ENCODE data around the gene KIF3B. TPM values are rescaled to one million over a fixed set of nuclear protein-coding genes. Genes with fewer than 3 reads are reported as not detected.

KIF3B gene
- total and polyA plus RNA-seq, 10 of the 15 experiments (the other 5 are each of a cell fraction or from before 2014, with no cell fraction given): 7.4 to 37.3 (median 25.9) TPM

GRCh38 chr20:32289661-32290431, 12.4 kb downstream of the KIF3B start:
- H4K20me1 ChIP-seq (ENCODE audit: control insufficient read depth, insufficient read depth): no peaks in the 10 kb centered on the region
- peaks cover 42% of the 10 kb centered on the region for H3K79me2 ChIP-seq (ENCODE audit: control insufficient read depth, insufficient read depth, low read length)
- POLR2A ChIA-PET: interaction anchor here (0.6 to 1.5 kb wide), 4 partner anchors 12 to 111 kb away, joined by 3 to 5 read pairs (median 4); partner anchors contain the start of gene ASXL1
- no peak overlapping the region for H3K4me3 ChIP-seq
- no peak for ATAC-seq
- peaks cover 17% of the 10 kb centered on the region for H3K4me1 ChIP-seq (ENCODE audit: control insufficient read depth, insufficient read depth, low read length)
- SMC1A ChIA-PET (ENCODE audit: uncharacterized antibody, unreplicated experiment): interaction anchor here (1.3 to 4.0 kb wide), 4 partner anchors 11 to 82 kb away, joined by 3 to 28 read pairs (median 5); partner anchors contain the start of genes ASXL1 and KIF3B
- in situ Hi-C loops (cut with MboI): no loop called here
- 89% methylated on average over 15 of the region's 15 CpGs for WGBS (ENCODE audit: insufficient coverage, insufficient replicate concordance, low lambda C conversion rate, missing lambda C conversion rate)
- CTCF ChIA-PET: interaction anchor here (0.9 to 1.7 kb wide), 3 partner anchors 20 to 50 kb away, joined by 3 to 4 read pairs (median 4); no protein-coding TSS in a partner anchor
- no peak overlapping the region for H3K27ac ChIP-seq (ENCODE audit: control insufficient read depth, insufficient read depth)
- RAD21 ChIA-PET (ENCODE audit: unreplicated experiment): interaction anchor here (0.7 to 1.5 kb wide), 6 partner anchors 43 to 373 kb away, joined by 3 to 7 read pairs (median 4); no protein-coding TSS in a partner anchor
- no peaks in the 10 kb centered on the region for H3K9me3 ChIP-seq (replicated peaks; ENCODE audit: control insufficient read depth, insufficient read depth, low read length)
- no TSS peak for BruUV-seq (replicated peaks)
- FAIRE-seq: no peak
- intact Hi-C loops (cut with micrococcal nuclease; ENCODE audit: unreplicated experiment): loop anchor here (5.0 kb wide), 1 partner anchor 83 kb away; the partner anchor contains the start of genes PLAGL2 and POFUT1
- no peak for DNase-seq (ENCODE audit: low read depth, low spot score)
- H2AFZ ChIP-seq (ENCODE audit: control insufficient read depth, low read depth, low read length): no peak overlapping the region
- peaks cover 1 to 6% of the 10 kb centered on the region in 2 experiments for H3K36me3 ChIP-seq (ENCODE audit: control insufficient read depth in 2 of 2, insufficient read depth in 2 of 2, low read length in 1 of 2)
- no peaks in the 10 kb centered on the region for H3K27me3 ChIP-seq (replicated peaks in 1 of 2; ENCODE audit: control insufficient read depth in 2 of 2, insufficient read depth in 2 of 2, low read length in 1 of 2)
- H3K4me2 ChIP-seq (ENCODE audit: control insufficient read depth, insufficient read depth): no peak overlapping the region
- no peak overlapping the region for H3K9ac ChIP-seq (ENCODE audit: control insufficient read depth, insufficient read depth, low read length)
- TF ChIP-seq SRF (IDR thresholded peaks at IDR 0.05; ENCODE audit: low read depth in 2 of 2, low read length in 2 of 2) (no peak), SIX5 (IDR thresholded peaks at IDR 0.05; ENCODE audit: low read depth, low read length, severe bottlenecking) (no peak), KAT2A (conservative IDR thresholded peaks at IDR 0.05; ENCODE audit: control insufficient read depth, low read depth, low read length) (no peak), E4F1 (IDR thresholded peaks at IDR 0.05; ENCODE audit: borderline replicate concordance, partially characterized antibody) (no peak), IRF5 (IDR thresholded peaks at IDR 0.05; ENCODE audit: borderline replicate concordance) (no peak), RB1 (IDR thresholded peaks at IDR 0.05; ENCODE audit: borderline replicate concordance) (no peak), MXI1 (IDR thresholded peaks at IDR 0.05; ENCODE audit: low read depth, low read length) (no peak), CEBPB (IDR thresholded peaks at IDR 0.05; ENCODE audit: borderline replicate concordance in 1 of 2, low read depth in 2 of 2, low read length in 2 of 2) (no peak), BRCA1 (IDR thresholded peaks at IDR 0.05; ENCODE audit: low read depth, low read length) (no peak), JUND (IDR thresholded peaks at IDR 0.05; ENCODE audit: low read depth, low read length) (no peak), BACH1 (IDR thresholded peaks at IDR 0.05; ENCODE audit: borderline replicate concordance) (no peak), EZH2 (IDR thresholded peaks at IDR 0.05; ENCODE audit: borderline replicate concordance, control insufficient read depth, low read depth, low read length) (no peak), TCF3 (IDR thresholded peaks at IDR 0.05; ENCODE audit: borderline replicate concordance, insufficient read depth, low read depth, low read length) (no peak), SKIL (IDR thresholded peaks at IDR 0.05; ENCODE audit: low read depth, poor library complexity, severe bottlenecking) (no peak), CBFB (IDR thresholded peaks at IDR 0.05; ENCODE audit: low read depth) (no peak)
